ENCODE measurements around the gene SLC1A5.

SLC1A5 gene

DNA sequence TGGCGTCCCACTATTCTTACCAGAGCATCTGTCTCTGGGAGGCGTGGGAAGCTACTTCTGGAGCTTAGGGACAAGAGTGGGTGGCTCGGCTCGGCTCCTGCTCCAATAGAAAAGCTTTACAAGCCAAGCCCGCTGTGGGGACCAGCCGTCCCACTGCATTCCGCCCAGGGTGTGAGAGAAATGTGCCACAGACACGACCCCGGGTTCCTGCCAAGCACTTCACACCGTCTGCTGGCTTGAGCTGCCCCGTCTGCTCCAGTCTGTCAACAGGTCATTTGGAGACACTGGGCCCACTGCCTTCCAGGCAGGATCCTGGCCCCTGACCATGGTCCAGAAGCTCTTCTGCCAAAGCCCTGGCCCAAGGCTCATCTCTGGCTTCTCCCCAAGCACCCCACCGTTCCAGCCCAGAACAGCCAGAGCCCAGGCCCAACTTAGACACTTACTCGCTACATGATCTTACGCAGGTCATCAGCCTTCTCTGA lies 49.1 kb downstream of the SLC1A5 start:
- no peak overlapping the region for H3K27ac ChIP-seq (ENCODE audit: low read length)
- no peak overlapping the region for H3K9ac ChIP-seq (ENCODE audit: low read length in 2 of 2)
- no peak overlapping the region for H3K4me3 ChIP-seq (ENCODE audit: low read length in 2 of 2)

DNA sequence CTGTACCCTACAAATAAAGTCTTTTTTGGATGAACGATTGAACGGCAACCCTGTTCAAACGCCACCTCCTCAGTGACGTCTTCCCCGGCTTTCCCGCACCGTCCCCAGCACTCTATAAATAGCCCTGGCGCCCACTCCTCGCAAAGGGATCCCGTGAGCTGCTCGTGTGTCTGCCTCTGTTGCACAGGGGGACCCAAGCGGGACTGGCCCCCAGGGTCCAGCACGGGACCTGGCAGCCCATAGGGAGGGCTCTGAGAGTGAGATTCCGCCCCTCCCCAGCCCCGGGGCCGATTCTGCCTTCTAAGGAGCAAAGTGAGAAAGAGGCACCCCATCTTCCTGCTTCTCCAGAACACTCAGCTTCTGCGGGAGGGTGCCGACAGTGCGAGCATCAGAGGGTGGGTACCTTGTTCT lies 50.6 kb downstream of the SLC1A5 start:
- no peaks in the 10 kb centered on the region for H3K9me3 ChIP-seq (ENCODE audit: control insufficient read depth in 2 of 2, low read length in 2 of 2)
- H3K36me3 ChIP-seq (ENCODE audit: control insufficient read depth in 2 of 2, insufficient read depth in 2 of 2, low read length in 2 of 2) = peaks cover 28 to 29% of the 10 kb centered on the region in 2 donors
- H3K9ac ChIP-seq (ENCODE audit: low read length in 2 of 2) = no peak overlapping the region
- no peaks in the 10 kb centered on the region for H3K27me3 ChIP-seq (ENCODE audit: control insufficient read depth in 1 of 2, insufficient read depth in 2 of 2, low read length in 2 of 2)
- H3K4me1 ChIP-seq (ENCODE audit: control insufficient read depth, insufficient read depth, low read length) = peaks cover 43% of the 10 kb centered on the region
- H3K27ac ChIP-seq (ENCODE audit: low read length) = no peak overlapping the region
- no peak overlapping the region for H3K4me3 ChIP-seq (ENCODE audit: low read length in 2 of 2)

More for the DNA sequence above, 49.1 kb downstream of the SLC1A5 start:
- peaks cover 14 to 19% of the 10 kb centered on the region in 2 donors for H3K36me3 ChIP-seq (ENCODE audit: control insufficient read depth in 2 of 2, insufficient read depth in 2 of 2, low read length in 2 of 2)
- H3K9me3 ChIP-seq (ENCODE audit: control insufficient read depth in 2 of 2, low read length in 2 of 2) = no peaks in the 10 kb centered on the region
- H3K4me1 ChIP-seq (ENCODE audit: control insufficient read depth, insufficient read depth, low read length) = peaks cover 52% of the 10 kb centered on the region
- no peaks in the 10 kb centered on the region for H3K27me3 ChIP-seq (ENCODE audit: control insufficient read depth in 1 of 2, insufficient read depth in 2 of 2, low read length in 2 of 2)

DNA sequence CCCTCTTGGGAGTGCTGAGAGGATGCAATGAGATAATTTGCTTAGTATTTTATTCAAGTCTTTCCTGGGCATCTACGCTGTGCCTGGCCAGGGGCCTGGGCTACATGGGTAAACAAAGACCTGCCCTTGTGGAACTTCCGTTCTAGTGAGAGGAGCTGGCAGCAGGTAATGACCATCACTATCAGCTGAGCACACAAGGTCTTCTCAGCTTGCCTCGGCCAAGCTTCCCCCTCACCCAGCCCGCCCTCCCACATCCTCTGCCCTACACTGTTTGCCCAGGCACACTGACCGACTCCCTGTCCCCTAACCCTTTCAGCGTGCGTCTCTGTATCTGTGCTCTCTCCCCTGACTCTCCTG lies 51.1 kb downstream of the SLC1A5 start:
- H3K9me3 ChIP-seq (ENCODE audit: control insufficient read depth in 2 of 2, low read length in 2 of 2) = no peaks in the 10 kb centered on the region
- H3K27ac ChIP-seq (ENCODE audit: low read length) = no peak overlapping the region
- no peak overlapping the region for H3K9ac ChIP-seq (ENCODE audit: low read length in 2 of 2)
- no peak overlapping the region for H3K4me3 ChIP-seq (ENCODE audit: low read length in 2 of 2)
- no peaks in the 10 kb centered on the region for H3K27me3 ChIP-seq (ENCODE audit: control insufficient read depth in 1 of 2, insufficient read depth in 2 of 2, low read length in 2 of 2)
- H3K4me1 ChIP-seq (ENCODE audit: control insufficient read depth, insufficient read depth, low read length) = peaks cover 42% of the 10 kb centered on the region
- peaks cover 29 to 31% of the 10 kb centered on the region in 2 donors for H3K36me3 ChIP-seq (ENCODE audit: control insufficient read depth in 2 of 2, insufficient read depth in 2 of 2, low read length in 2 of 2)

DNA sequence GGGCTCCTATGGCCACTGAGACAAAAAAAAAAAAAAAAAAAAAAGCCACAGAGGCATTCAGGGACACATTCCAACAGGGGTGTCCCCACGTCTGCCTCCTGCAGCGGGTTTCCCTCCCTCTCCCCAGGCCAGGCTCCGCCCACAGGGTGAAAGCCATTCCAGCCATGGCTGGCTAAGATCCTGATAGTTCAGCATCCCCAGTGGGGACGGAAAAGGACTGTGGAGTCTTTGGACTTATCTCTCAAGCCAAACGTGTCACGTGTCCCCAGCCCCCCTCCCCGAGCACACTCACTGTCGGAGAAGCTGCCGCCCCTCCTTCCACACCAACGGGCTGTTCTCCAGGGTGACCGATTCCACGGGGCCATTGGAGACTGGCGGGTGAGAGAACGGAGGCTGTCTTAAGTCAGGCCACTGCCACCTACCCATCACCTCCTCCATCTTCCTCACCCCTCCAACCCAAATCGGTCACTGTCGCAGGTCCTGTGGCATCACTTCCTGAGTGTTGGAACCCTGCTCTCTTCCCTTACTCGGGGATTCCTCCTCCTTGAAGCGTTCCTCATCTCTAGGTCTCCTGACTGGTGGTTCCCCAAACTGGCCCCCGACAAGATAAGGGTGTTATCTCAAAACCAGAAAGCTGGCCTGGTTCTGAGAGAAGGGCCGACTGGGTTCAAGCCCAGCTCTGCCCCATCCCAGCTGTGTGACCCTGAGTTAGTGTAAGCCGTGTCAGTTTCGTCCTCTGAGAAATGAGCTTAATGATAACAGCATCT lies 51.7 kb downstream of the SLC1A5 start:
- H3K9me3 ChIP-seq (ENCODE audit: control insufficient read depth in 2 of 2, low read length in 2 of 2) = no peaks in the 10 kb centered on the region
- H3K4me3 ChIP-seq (ENCODE audit: low read length in 2 of 2) = no peak overlapping the region
- H3K4me1 ChIP-seq (ENCODE audit: control insufficient read depth, insufficient read depth, low read length) = peaks cover 37% of the 10 kb centered on the region
- peaks cover 24 to 31% of the 10 kb centered on the region in 2 donors for H3K36me3 ChIP-seq (ENCODE audit: control insufficient read depth in 2 of 2, insufficient read depth in 2 of 2, low read length in 2 of 2)
- no peaks in the 10 kb centered on the region for H3K27me3 ChIP-seq (ENCODE audit: control insufficient read depth in 1 of 2, insufficient read depth in 2 of 2, low read length in 2 of 2)
- H3K9ac ChIP-seq (ENCODE audit: low read length in 2 of 2) = no peak overlapping the region
- H3K27ac ChIP-seq (ENCODE audit: low read length) = no peak overlapping the region

DNA sequence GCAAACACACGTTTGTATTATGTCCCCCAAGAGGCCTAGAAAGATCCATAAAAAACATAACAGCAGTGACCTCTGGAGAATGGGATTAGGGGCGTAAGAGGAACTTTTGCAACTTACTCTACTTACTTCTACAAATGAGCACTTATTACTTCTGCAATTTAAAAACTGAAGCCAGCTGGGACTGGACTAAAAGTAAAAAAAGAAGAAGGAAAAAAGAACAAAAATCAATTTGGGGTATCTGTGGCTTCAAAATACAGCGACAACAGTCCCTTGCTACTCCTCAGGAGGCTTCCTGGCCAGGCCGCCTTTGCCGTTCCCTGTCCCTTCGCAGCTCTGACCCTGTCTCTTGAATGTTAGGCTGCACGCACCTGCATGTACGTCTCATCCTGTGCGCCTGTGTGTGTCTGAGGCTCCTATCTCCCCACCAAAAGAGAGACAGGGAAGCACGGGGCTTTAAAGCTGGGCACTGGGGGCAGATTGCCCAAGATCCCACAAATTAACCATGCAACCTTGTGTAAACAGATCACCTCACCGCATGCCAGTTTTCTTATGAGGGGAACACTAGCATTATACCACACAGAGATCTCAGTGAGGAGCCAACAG lies 54.6 kb downstream of the SLC1A5 start:
- Histone ChIP-seq H3K36me3 (ENCODE audit: control insufficient read depth in 2 of 2, insufficient read depth in 2 of 2, low read length in 2 of 2) (peaks cover 44 to 54% of the 10 kb centered on the region in 2 donors), H3K9ac (ENCODE audit: low read length in 2 of 2) (no peak overlapping the region), H3K9me3 (ENCODE audit: control insufficient read depth in 2 of 2, low read length in 2 of 2) (no peaks in the 10 kb centered on the region), H3K27me3 (ENCODE audit: control insufficient read depth in 1 of 2, insufficient read depth in 2 of 2, low read length in 2 of 2) (no peaks in the 10 kb centered on the region), H3K27ac (ENCODE audit: low read length) (no peak overlapping the region), H3K4me3 (ENCODE audit: low read length in 2 of 2) (no peak overlapping the region), H3K4me1 (ENCODE audit: control insufficient read depth, insufficient read depth, low read length) (peaks cover 22% of the 10 kb centered on the region)

DNA sequence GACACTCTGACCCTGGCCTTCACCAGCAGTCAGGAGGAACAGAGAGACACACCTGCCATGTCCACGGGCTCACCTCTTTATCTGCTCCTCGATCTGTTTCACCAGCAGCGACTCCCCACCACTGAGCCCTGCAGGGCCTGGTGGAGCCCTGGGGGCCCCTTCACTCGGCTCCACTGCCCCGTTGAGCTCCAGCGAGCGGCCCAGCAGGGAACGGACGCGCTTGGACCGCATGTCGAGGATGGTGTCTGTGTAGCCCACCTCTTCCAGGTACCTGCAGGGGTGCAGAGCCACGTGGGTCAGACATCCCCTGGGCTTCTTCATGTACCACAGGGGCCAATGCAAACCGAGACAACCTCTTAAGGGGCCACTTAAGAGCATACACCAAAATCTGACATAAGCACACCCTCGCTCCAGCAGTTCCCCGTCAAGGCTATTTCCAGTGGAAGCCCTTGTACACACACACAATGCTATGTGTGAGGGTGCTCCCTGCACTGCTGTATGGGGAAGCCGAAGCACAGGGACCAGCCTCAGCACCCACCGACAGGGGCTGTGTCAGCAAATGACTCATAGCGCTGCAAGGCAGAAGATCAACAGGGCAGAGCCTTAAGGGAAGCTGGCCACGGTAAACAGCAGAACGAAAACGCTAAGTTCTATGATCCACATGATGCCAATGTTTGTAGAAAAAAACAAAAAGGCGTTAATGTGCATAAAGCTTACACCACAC lies 55.3 kb downstream of the SLC1A5 start:
- Histone ChIP-seq H3K9me3 (ENCODE audit: control insufficient read depth in 2 of 2, low read length in 2 of 2) (no peaks in the 10 kb centered on the region), H3K4me1 (ENCODE audit: control insufficient read depth, insufficient read depth, low read length) (peaks cover 24% of the 10 kb centered on the region), H3K27me3 (ENCODE audit: control insufficient read depth in 1 of 2, insufficient read depth in 2 of 2, low read length in 2 of 2) (no peaks in the 10 kb centered on the region), H3K36me3 (ENCODE audit: control insufficient read depth in 2 of 2, insufficient read depth in 2 of 2, low read length in 2 of 2) (peaks cover 43 to 54% of the 10 kb centered on the region in 2 donors), H3K4me3 (ENCODE audit: low read length in 2 of 2) (no peak overlapping the region), H3K9ac (ENCODE audit: low read length in 2 of 2) (no peak overlapping the region), H3K27ac (ENCODE audit: low read length) (no peak overlapping the region)

DNA sequence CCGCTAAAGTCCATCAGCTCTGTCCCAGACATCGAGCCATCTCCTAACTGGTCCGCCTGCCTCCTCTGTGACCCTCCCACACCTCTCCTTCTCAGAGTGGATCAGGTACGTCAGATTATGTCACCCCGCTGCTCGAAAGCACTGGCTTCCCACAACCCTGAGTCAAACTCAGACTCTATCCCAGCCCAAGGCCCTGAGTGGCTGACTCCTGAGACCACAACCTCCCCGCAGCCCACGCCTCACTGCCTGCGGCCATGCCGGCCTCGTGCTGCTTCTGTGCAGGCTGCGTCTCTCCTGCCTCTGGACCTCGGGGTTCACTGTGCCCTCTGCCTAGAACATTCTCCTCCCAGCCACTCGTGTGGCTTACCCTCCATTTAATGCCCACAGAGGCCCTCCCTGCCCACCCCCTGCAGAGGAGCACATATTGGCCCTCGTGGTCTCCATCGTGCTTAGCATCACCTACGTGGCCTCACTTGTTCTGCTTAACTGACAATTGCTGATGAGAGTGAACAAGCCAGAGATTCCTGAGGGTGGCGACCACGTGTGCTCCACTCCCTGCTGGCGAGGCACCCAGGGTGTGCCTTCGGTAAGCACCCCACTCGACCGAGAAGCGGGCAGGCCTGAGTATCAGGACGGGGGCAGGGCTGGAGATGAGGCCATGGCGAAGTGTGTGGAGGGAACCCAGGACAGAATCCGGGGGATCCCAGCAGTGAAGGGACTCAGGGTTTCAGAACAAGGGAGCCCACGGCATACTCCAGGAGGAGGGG lies 56.0 kb downstream of the SLC1A5 start:
- Histone ChIP-seq H3K36me3 (ENCODE audit: control insufficient read depth in 2 of 2, insufficient read depth in 2 of 2, low read length in 2 of 2) (peaks cover 37 to 54% of the 10 kb centered on the region in 2 donors), H3K27me3 (ENCODE audit: control insufficient read depth in 1 of 2, insufficient read depth in 2 of 2, low read length in 2 of 2) (no peaks in the 10 kb centered on the region), H3K4me3 (ENCODE audit: low read length in 2 of 2) (no peak overlapping the region), H3K4me1 (ENCODE audit: control insufficient read depth, insufficient read depth, low read length) (peaks cover 24% of the 10 kb centered on the region), H3K9me3 (ENCODE audit: control insufficient read depth in 2 of 2, low read length in 2 of 2) (no peaks in the 10 kb centered on the region), H3K27ac (ENCODE audit: low read length) (no peak overlapping the region), H3K9ac (ENCODE audit: low read length in 2 of 2) (no peak overlapping the region)

DNA sequence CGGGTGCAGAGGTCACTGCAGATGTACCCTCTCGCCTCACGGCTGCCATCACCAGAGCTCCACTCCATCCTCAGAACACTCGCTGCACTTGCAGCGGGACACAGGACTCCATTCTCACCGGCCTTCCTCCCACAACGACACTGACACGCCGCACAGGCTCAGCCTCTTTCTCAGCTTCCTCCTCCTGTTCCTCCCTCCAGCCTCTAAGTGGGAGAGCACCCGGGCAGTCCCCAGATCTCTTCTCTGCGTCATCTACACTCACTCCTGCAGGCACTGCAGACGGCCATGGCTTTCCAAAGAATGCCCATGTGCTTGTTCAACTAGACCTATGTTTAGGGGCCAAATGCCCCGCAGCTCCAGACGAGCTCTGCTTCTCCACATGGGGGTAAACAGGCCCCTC lies 56.8 kb downstream of the SLC1A5 start:
- H3K4me3 ChIP-seq (ENCODE audit: low read length in 2 of 2) = no peak overlapping the region
- H3K9ac ChIP-seq (ENCODE audit: low read length in 2 of 2) = no peak overlapping the region
- H3K36me3 ChIP-seq (ENCODE audit: control insufficient read depth in 2 of 2, insufficient read depth in 2 of 2, low read length in 2 of 2) = peaks cover 35 to 57% of the 10 kb centered on the region in 2 donors
- no peak overlapping the region for H3K27ac ChIP-seq (ENCODE audit: low read length)
- H3K27me3 ChIP-seq (ENCODE audit: control insufficient read depth in 1 of 2, insufficient read depth in 2 of 2, low read length in 2 of 2) = no peaks in the 10 kb centered on the region
- peaks cover 22% of the 10 kb centered on the region for H3K4me1 ChIP-seq (ENCODE audit: control insufficient read depth, insufficient read depth, low read length)
- H3K9me3 ChIP-seq (ENCODE audit: control insufficient read depth in 2 of 2, low read length in 2 of 2) = no peaks in the 10 kb centered on the region

DNA sequence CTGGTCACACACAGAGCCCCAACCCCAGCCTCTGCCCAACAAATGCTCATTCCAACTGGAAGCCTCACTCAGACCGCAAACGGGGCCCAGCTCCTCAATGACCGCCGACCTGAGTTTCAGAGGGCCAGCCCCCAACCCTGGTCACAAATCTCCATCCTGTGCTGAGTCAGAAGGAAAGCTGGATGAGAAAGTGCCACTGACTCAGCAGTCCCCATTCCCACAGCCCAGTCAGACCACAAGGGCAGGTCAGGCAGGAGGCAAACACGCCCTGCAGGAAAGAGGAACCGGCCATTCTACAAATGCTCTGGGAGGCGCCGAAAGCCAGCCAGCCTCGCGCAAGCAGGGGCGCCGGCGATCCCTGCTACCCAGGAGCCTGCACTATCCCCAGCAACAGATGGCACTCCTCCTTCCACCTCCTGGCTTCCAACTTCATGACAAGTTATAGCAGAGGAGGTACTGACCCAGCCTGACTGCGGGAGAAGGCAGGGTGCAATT lies 57.3 kb downstream of the SLC1A5 start:
- no peaks in the 10 kb centered on the region for H3K9me3 ChIP-seq (ENCODE audit: control insufficient read depth in 2 of 2, low read length in 2 of 2)
- peaks cover 37 to 62% of the 10 kb centered on the region in 2 donors for H3K36me3 ChIP-seq (ENCODE audit: control insufficient read depth in 2 of 2, insufficient read depth in 2 of 2, low read length in 2 of 2)
- peaks cover 22% of the 10 kb centered on the region for H3K4me1 ChIP-seq (ENCODE audit: control insufficient read depth, insufficient read depth, low read length)
- H3K4me3 ChIP-seq (ENCODE audit: low read length in 2 of 2) = no peak overlapping the region
- H3K9ac ChIP-seq (ENCODE audit: low read length in 2 of 2) = no peak overlapping the region
- H3K27me3 ChIP-seq (ENCODE audit: control insufficient read depth in 1 of 2, insufficient read depth in 2 of 2, low read length in 2 of 2) = no peaks in the 10 kb centered on the region
- H3K27ac ChIP-seq (ENCODE audit: low read length) = no peak overlapping the region

DNA sequence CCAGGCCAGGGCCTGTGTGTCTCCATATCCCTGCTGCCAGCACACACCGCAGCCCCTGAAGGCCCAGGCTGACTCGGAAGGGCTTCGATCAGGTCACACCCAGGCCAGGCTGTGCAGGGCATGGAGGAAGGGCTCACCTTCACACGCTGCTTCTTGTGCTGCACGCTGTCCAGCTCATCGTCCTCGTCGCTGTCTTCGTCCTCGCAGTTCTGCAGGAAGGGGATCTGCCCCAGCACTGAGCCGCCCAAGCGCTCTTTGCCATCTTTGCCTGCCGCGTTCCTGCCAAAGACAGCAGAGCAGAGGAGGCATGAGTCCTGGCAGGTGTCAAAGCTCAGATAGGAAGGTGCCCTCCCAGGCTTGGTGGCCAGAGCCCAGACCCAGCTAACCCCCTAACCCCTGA lies 57.8 kb downstream of the SLC1A5 start:
- Histone ChIP-seq H3K27ac (ENCODE audit: low read length) (no peak overlapping the region), H3K4me1 (ENCODE audit: control insufficient read depth, insufficient read depth, low read length) (peaks cover 22% of the 10 kb centered on the region), H3K4me3 (ENCODE audit: low read length in 2 of 2) (no peak overlapping the region)

More for the DNA sequence above, 57.8 kb downstream of the SLC1A5 start:
- peaks cover 37 to 67% of the 10 kb centered on the region in 2 donors for H3K36me3 ChIP-seq (ENCODE audit: control insufficient read depth in 2 of 2, insufficient read depth in 2 of 2, low read length in 2 of 2)
- H3K27me3 ChIP-seq (ENCODE audit: control insufficient read depth in 1 of 2, insufficient read depth in 2 of 2, low read length in 2 of 2) = no peaks in the 10 kb centered on the region
- no peaks in the 10 kb centered on the region for H3K9me3 ChIP-seq (ENCODE audit: control insufficient read depth in 2 of 2, low read length in 2 of 2)
- H3K9ac ChIP-seq (ENCODE audit: low read length in 2 of 2) = no peak overlapping the region
